ENCODE data around the gene RAD18.

DNA sequence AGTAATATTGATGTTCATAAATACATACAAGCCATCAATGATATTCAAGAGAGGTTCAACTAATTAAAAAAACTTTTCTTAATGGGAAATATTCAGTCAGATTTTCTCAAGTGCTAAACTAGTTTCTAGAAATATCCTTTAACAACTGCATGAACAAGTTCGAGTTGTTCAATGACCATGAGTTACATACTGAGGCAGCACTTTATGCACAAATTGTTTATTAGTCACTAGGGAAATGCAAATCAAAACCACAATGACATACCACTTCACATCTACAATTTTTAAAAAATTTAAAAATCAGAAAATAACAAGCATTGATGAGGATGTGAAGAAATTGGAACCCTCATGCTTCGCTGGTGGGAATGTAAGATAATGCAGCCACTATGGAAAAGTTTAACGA lies 62.4 kb downstream of the RAD18 start:
- TF ChIP-seq, protein P1, sequence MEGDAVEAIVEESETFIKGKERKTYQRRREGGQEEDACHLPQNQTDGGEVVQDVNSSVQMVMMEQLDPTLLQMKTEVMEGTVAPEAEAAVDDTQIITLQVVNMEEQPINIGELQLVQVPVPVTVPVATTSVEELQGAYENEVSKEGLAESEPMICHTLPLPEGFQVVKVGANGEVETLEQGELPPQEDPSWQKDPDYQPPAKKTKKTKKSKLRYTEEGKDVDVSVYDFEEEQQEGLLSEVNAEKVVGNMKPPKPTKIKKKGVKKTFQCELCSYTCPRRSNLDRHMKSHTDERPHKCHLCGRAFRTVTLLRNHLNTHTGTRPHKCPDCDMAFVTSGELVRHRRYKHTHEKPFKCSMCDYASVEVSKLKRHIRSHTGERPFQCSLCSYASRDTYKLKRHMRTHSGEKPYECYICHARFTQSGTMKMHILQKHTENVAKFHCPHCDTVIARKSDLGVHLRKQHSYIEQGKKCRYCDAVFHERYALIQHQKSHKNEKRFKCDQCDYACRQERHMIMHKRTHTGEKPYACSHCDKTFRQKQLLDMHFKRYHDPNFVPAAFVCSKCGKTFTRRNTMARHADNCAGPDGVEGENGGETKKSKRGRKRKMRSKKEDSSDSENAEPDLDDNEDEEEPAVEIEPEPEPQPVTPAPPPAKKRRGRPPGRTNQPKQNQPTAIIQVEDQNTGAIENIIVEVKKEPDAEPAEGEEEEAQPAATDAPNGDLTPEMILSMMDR (IDR thresholded peaks at IDR 0.05; ENCODE audit: poor library complexity, severe bottlenecking), result no peak
- no peak for TF ChIP-seq EZH2 (IDR thresholded peaks at IDR 0.05; ENCODE audit: borderline replicate concordance, insufficient read depth, low read length, poor library complexity, severe bottlenecking)
- TF ChIP-seq TAF1 (IDR thresholded peaks at IDR 0.05; ENCODE audit: low read depth), result no peak
- no peak for TF ChIP-seq POLR2AphosphoS5 (IDR thresholded peaks at IDR 0.05)
- TF ChIP-seq EP300 (conservative IDR thresholded peaks at IDR 0.05; ENCODE audit: poor library complexity, severe bottlenecking), result no peak
- TF ChIP-seq SMC3 (conservative IDR thresholded peaks at IDR 0.05; ENCODE audit: poor library complexity), result no peak
